Naive B cell (primary cell): ENCODE measurements around the gene PHF8. TPM values are rescaled to one million over a fixed set of nuclear protein-coding genes. Genes with fewer than 3 reads are reported as not detected.
A peak's percentile ranks its signal among the peaks of the same experiment; 100 is the strongest.

Experiments
- ATAC-seq, 2 donors: fragments of 150-1000 bp; cut with Tn5 transposase; 2 replicates each; pipeline ENCODE4 v1.10.0; 2021; ENCODE audit warnings: low read depth in 2 of 2, mild to moderate bottlenecking in 2 of 2, moderate library complexity in 2 of 2
- DNase-seq: peaks from one replicate; pipeline ENCODE4 v3.0.0; 2022
- H3K27ac Mint-ChIP-seq, 6 donors: one replicate each; pipeline ENCODE4 v1.8.0; 2020 to 2022; ENCODE audit warnings: mild to moderate bottlenecking in 6 of 6, mixed read lengths in 6 of 6, moderate library complexity in 5 of 6, inconsistent platforms in 2 of 6
- H3K27me3 Mint-ChIP-seq, 3 donors: one replicate each; pipeline ENCODE4 v1.8.0; 2021 to 2022; ENCODE audit warnings: mixed read lengths in 3 of 3, mild to moderate bottlenecking in 1 of 3
- H3K36me3 Mint-ChIP-seq, 2 donors: one replicate each; pipeline ENCODE4 v1.8.0; 2020 to 2022; ENCODE audit warnings: mixed read lengths in 2 of 2, inconsistent platforms in 1 of 2, mild to moderate bottlenecking in 1 of 2
- H3K4me1 Mint-ChIP-seq, 3 donors: one replicate each; pipeline ENCODE4 v1.8.0; 2020 to 2022; ENCODE audit warnings: mixed read lengths in 3 of 3, inconsistent platforms in 1 of 3, mild to moderate bottlenecking in 1 of 3, moderate library complexity in 1 of 3
- H3K4me3 Mint-ChIP-seq, 8 donors: one replicate each; pipeline ENCODE4 v1.8.0; 2020 to 2022; ENCODE audit warnings: mild to moderate bottlenecking in 8 of 8, mixed read lengths in 8 of 8, moderate library complexity in 8 of 8, inconsistent platforms in 2 of 8
- H3K9me3 Mint-ChIP-seq, 7 donors: one replicate each; pipeline ENCODE4 v1.8.0; 2020 to 2022; ENCODE audit warnings: mixed read lengths in 7 of 7, mild to moderate bottlenecking in 5 of 7, inconsistent platforms in 2 of 7, moderate library complexity in 1 of 7
- polyA plus RNA-seq, 6 donors: library from polyadenylated mRNA; unstranded; fragments of 300-500 nt; fragmentation: Illumina TruSeq; gene quantifications; one replicate each; pipeline ENCODE4 v1.2.3, GENCODE V29; 2021; ENCODE audit warnings: low read depth in 6 of 6

PHF8 gene
- 10 to 100 TPM in 5 of 6 donors, 1 to 10 TPM in 1; 7.2 to 27.1 (median 20.1) TPM for polyA plus RNA-seq

- ATAC-seq (peak; percentile 80 to 83), DNase-seq (peak; percentile 94)
- no peaks in the 10 kb centered on the region for H3K36me3 Mint-ChIP-seq
- H3K27ac Mint-ChIP-seq = peak within 1 kb of the TSS; percentile 92 to 99 (median 98)
- peaks cover 0 to 8% (median 0%) of the 10 kb centered on the region in 7 donors for H3K9me3 Mint-ChIP-seq
- H3K27me3 Mint-ChIP-seq = no peaks in the 10 kb centered on the region
- H3K4me1 Mint-ChIP-seq = peaks cover 11 to 21% (median 14%) of the 10 kb centered on the region in 3 donors
- H3K4me3 Mint-ChIP-seq = peak within 1 kb of the TSS; percentile 88 to 95 (median 93)
Measured at GRCh38 chrX:54044126-54044876, at the start of gene PHF8. Gene PHF8, minus strand, starts transcription at chrX:54044473. Its CDS starts 1,745 bp downstream, at chrX:54042728.

- H3K4me1 Mint-ChIP-seq = no peaks in the 10 kb centered on the region
- H3K36me3 Mint-ChIP-seq = no peaks in the 10 kb centered on the region
- H3K4me3 Mint-ChIP-seq = no peak overlapping the region
- peaks cover 0 to 2% (median 0%) of the 10 kb centered on the region in 7 donors for H3K9me3 Mint-ChIP-seq
- no peaks in the 10 kb centered on the region for H3K27me3 Mint-ChIP-seq
- DNase-seq = no peak
- ATAC-seq = no peak
- no peak overlapping the region for H3K27ac Mint-ChIP-seq
Measured at GRCh38 chrX:54093571-54093970, 49.3 kb upstream of the PHF8 start.

GRCh38 chrX:54093159-54093558 lies 48.9 kb upstream of the PHF8 start:
- no peaks in the 10 kb centered on the region for H3K36me3 Mint-ChIP-seq
- H3K9me3 Mint-ChIP-seq = peaks cover 0 to 2% (median 0%) of the 10 kb centered on the region in 7 donors
- no peaks in the 10 kb centered on the region for H3K27me3 Mint-ChIP-seq
- no peak overlapping the region for H3K27ac Mint-ChIP-seq
- ATAC-seq (no peak), DNase-seq (no peak)
- H3K4me1 Mint-ChIP-seq = no peaks in the 10 kb centered on the region
- no peak overlapping the region for H3K4me3 Mint-ChIP-seq

- no peaks in the 10 kb centered on the region for H3K27me3 Mint-ChIP-seq
Measured at GRCh38 chrX:54090880-54091279, 46.6 kb upstream of the PHF8 start.

GRCh38 chrX:54089191-54089590 lies 44.9 kb upstream of the PHF8 start:
- no peak for DNase-seq
- Mint-ChIP-seq H3K4me1 (no peaks in the 10 kb centered on the region), H3K27me3 (no peaks in the 10 kb centered on the region), H3K4me3 (no peak overlapping the region), H3K9me3 (peaks cover 0 to 3% (median 0%) of the 10 kb centered on the region in 7 donors), H3K27ac (no peak overlapping the region), H3K36me3 (peaks cover 0 to 7% of the 10 kb centered on the region in 2 donors)
- no peak for ATAC-seq

More at GRCh38 chrX:54090880-54091279, 46.6 kb upstream of the PHF8 start:
- ATAC-seq = no peak
- Mint-ChIP-seq H3K36me3 (peaks cover 0 to under 1% of the 10 kb centered on the region in 2 donors), H3K4me3 (no peak overlapping the region), H3K27ac (no peak overlapping the region), H3K9me3 (peaks cover 0 to 2% (median 0%) of the 10 kb centered on the region in 7 donors), H3K4me1 (no peaks in the 10 kb centered on the region)
- DNase-seq = no peak

- Mint-ChIP-seq H3K4me3 (no peak overlapping the region), H3K27ac (no peak overlapping the region), H3K4me1 (no peaks in the 10 kb centered on the region), H3K9me3 (peaks cover 0 to 3% (median 0%) of the 10 kb centered on the region in 7 donors), H3K36me3 (peaks cover 0 to 7% of the 10 kb centered on the region in 2 donors), H3K27me3 (no peaks in the 10 kb centered on the region)
- ATAC-seq (no peak), DNase-seq (no peak)
Measured at GRCh38 chrX:54087661-54088060, 43.4 kb upstream of the PHF8 start.

GRCh38 chrX:54085666-54086065 lies 41.4 kb upstream of the PHF8 start:
- Mint-ChIP-seq H3K27ac (peak overlapping the region in 1 of 6 donors; percentile 47), H3K4me1 (no peaks in the 10 kb centered on the region), H3K27me3 (no peaks in the 10 kb centered on the region), H3K36me3 (peaks cover 0 to 7% of the 10 kb centered on the region in 2 donors), H3K9me3 (peaks cover 0 to 3% (median 0%) of the 10 kb centered on the region in 7 donors), H3K4me3 (no peak overlapping the region)
- ATAC-seq = no peak
- DNase-seq = no peak

- DNase-seq (no peak), ATAC-seq (no peak)
- Mint-ChIP-seq H3K9me3 (no peaks in the 10 kb centered on the region), H3K27ac (no peak overlapping the region), H3K4me1 (no peaks in the 10 kb centered on the region), H3K27me3 (no peaks in the 10 kb centered on the region), H3K4me3 (no peak overlapping the region), H3K36me3 (no peaks in the 10 kb centered on the region)
Measured at GRCh38 chrX:54076903-54077302, 32.6 kb upstream of the PHF8 start.

GRCh38 chrX:54074826-54075225 lies 30.6 kb upstream of the PHF8 start:
- Mint-ChIP-seq H3K27me3 (no peaks in the 10 kb centered on the region), H3K4me3 (no peak overlapping the region), H3K4me1 (no peaks in the 10 kb centered on the region), H3K36me3 (peaks cover 0 to 4% of the 10 kb centered on the region in 2 donors), H3K9me3 (no peaks in the 10 kb centered on the region), H3K27ac (no peak overlapping the region)
- ATAC-seq (no peak), DNase-seq (no peak)

- no peak overlapping the region for H3K27ac Mint-ChIP-seq
- no peak overlapping the region for H3K4me3 Mint-ChIP-seq
- ATAC-seq (no peak), DNase-seq (no peak)
- no peaks in the 10 kb centered on the region for H3K4me1 Mint-ChIP-seq
- peaks cover 0 to 9% of the 10 kb centered on the region in 2 donors for H3K36me3 Mint-ChIP-seq
- peaks cover 0 to 2% (median 0%) of the 10 kb centered on the region in 7 donors for H3K9me3 Mint-ChIP-seq
- no peaks in the 10 kb centered on the region for H3K27me3 Mint-ChIP-seq
Measured at GRCh38 chrX:54067766-54068165, 23.5 kb upstream of the PHF8 start.

GRCh38 chrX:54066841-54067240 lies 22.6 kb upstream of the PHF8 start:
- H3K27ac Mint-ChIP-seq = peak overlapping the region in 1 of 6 donors; percentile 5
- no peaks in the 10 kb centered on the region for H3K27me3 Mint-ChIP-seq
- H3K4me3 Mint-ChIP-seq = no peak overlapping the region
- peaks cover 0 to 9% of the 10 kb centered on the region in 2 donors for H3K36me3 Mint-ChIP-seq
- no peaks in the 10 kb centered on the region for H3K4me1 Mint-ChIP-seq
- DNase-seq (no peak), ATAC-seq (no peak)
- peaks cover 0 to 2% (median 0%) of the 10 kb centered on the region in 7 donors for H3K9me3 Mint-ChIP-seq

GRCh38 chrX:54064564-54064963 lies 20.3 kb upstream of the PHF8 start:
- H3K4me3 Mint-ChIP-seq = no peak overlapping the region
- no peaks in the 10 kb centered on the region for H3K4me1 Mint-ChIP-seq
- ATAC-seq = no peak
- DNase-seq = no peak
- H3K27ac Mint-ChIP-seq = no peak overlapping the region
- peaks cover 0 to 5% of the 10 kb centered on the region in 2 donors for H3K36me3 Mint-ChIP-seq
- H3K9me3 Mint-ChIP-seq = peaks cover 0 to 2% (median 0%) of the 10 kb centered on the region in 7 donors
- no peaks in the 10 kb centered on the region for H3K27me3 Mint-ChIP-seq

GRCh38 chrX:54063361-54063760 lies 19.1 kb upstream of the PHF8 start:
- H3K27ac Mint-ChIP-seq = peak overlapping the region in 1 of 6 donors; percentile 43
- no peak overlapping the region for H3K4me3 Mint-ChIP-seq
- no peaks in the 10 kb centered on the region for H3K27me3 Mint-ChIP-seq
- peaks cover 0 to 2% (median 0%) of the 10 kb centered on the region in 7 donors for H3K9me3 Mint-ChIP-seq
- H3K4me1 Mint-ChIP-seq = no peaks in the 10 kb centered on the region
- ATAC-seq = no peak
- peaks cover 0 to 5% of the 10 kb centered on the region in 2 donors for H3K36me3 Mint-ChIP-seq
- DNase-seq = no peak

- Mint-ChIP-seq H3K4me1 (peaks cover 0 to 8% (median 6%) of the 10 kb centered on the region in 3 donors), H3K4me3 (no peak overlapping the region), H3K27ac (no peak overlapping the region), H3K27me3 (no peaks in the 10 kb centered on the region), H3K9me3 (peaks cover 0 to 4% (median 0%) of the 10 kb centered on the region in 7 donors), H3K36me3 (no peaks in the 10 kb centered on the region)
- ATAC-seq (no peak), DNase-seq (no peak)
Measured at GRCh38 chrX:54049801-54050200, 5.5 kb upstream of the PHF8 start.
